OCI-M2 (cell line): ENCODE data around the gene TTLL8.

Experiments used
- DNase-seq: peaks from one replicate; lab custom pipeline; 2025; ENCODE audit not compliant: unreplicated experiment; lab: John Stamatoyannopoulos, UW

Gene TTLL8

GRCh38 chr22:50045211-50046018 is 12.7 kb downstream of the TTLL8 start:
- no peak for DNase-seq

- no peak for DNase-seq
Measured at GRCh38 chr22:50044485-50045118, 13.5 kb downstream of the TTLL8 start.

DNA sequence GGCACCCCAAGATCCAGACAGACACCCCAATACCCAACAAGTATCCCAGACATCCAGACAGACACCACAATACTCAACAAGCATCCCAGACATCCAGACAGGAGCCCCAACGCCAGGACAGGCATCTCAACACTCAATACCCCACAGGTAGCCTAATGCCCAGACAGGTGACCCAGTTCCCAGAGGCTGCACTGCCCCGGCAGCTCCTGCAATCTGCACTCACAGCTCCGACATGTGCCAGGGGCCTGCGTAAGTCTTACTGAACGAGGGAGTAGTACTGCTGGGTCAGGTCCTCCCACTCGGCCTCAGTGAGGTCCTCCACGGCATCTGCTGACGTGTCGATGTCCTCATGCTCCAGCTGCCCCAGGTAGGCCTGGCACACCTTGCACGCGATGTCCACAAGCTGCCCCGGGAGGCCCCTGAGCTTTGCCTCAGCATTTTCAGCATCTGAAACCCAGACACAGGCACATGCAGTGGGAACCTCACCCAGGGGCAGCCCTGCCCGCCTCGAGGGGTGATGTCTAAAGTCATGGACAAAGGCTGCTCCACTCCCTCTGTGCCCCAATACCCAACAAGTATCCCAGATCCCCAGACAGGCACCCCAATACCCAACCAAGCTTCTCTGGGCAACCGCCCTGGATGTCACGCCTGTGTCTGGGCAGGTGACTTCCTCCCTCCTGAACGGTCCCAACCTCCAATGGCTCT is 16.6 kb downstream of the TTLL8 start:
- no peak for DNase-seq

DNA sequence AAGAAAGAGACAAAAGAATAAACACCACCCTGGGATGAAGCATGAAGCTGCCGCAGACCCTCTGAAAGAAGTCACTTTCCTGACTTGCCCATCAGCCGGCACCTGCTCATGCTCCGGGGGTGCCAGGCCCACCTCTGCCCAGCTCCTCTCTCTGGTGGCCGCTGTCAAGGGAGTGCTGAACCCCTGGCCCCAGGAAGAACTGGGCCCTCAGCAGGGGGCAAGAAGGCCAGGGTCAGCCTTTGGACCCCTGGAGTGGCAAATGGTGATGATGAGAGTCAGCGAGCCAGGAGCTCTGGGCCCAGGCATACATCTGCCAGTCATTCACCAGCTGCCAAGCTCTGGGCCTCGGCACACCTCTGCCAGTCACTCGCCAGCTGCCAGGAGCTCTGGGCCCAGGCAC is 17.4 kb downstream of the TTLL8 start:
- no peak for DNase-seq

DNA sequence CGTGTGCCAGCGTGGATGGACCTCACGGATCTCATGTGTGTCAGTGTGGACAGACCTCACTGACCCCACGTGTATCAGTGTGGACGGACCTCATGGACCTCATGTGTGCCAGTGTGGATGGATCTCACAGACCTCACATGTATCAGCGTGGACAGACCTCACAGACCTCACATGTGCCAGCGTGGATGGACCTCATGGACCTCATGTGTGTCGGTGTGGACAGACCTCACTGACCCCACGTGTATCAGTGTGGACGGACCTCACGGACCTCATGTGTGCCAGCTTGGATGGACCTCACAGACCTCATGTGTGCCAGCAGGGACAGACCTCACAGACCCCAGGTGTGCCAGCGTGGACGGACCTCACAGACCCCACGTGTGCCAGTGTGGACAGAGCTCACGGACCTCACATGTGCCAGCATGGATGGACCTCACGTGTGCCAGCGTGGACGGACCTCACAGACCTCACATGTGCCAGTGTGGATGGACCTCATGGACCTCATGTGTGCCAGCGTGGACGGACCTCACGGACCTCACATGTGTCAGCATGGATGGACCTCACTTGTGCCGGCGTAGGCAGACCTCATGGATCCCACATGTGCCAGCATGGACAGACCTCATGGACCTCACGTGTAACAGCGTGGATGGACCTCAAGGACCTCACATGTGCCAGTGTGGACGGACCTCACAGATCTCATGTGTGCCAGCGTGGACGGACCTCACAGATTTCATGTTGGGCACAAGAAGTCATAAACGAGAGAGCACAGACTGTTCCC is 18.2 kb downstream of the TTLL8 start:
- no peak for DNase-seq

DNA sequence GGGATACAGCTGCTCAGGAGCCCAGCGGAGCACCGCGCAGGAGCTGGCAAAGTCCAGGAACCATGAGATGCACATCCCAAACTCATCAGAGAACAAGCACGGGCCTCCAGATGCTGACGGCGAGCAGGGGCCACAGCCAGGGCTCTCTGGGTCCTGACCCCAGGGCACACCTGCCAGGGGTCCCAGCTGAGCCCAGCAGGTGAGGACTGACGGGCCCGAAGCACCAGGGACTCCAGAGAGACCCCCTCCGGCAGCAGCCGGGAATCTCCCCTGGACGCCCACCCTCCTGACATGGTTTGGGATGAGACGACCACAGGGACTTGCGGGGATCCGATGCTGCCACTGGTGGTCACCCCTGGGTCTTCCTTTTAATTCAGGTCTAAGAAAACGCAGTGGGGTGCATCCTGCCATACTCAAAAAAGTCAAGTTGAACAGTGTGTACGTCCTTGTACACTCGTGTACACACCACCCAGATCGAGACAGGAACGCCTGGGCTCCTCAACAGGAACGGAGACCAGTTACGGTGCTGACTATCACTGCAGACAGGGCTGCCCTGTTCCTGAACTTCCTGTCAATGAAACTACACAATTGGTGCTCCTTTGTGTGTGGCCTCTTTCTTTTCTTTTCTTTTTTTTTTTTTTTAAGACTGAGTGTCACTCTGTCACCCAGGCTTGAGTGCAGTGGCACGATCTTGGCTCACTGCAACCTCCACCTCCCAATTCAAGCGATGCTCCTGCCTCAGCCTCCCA is 21.9 kb downstream of the TTLL8 start:
- no peak for DNase-seq

- no peak for DNase-seq
Measured at GRCh38 chr22:50035131-50035881, 22.8 kb downstream of the TTLL8 start.

GRCh38 chr22:50034126-50035081 is 23.7 kb downstream of the TTLL8 start:
- no peak for DNase-seq

GRCh38 chr22:50032941-50033601 is 25.0 kb downstream of the TTLL8 start:
- DNase-seq: no peak

GRCh38 chr22:50032109-50032871 is 25.8 kb downstream of the TTLL8 start:
- no peak for DNase-seq

DNA sequence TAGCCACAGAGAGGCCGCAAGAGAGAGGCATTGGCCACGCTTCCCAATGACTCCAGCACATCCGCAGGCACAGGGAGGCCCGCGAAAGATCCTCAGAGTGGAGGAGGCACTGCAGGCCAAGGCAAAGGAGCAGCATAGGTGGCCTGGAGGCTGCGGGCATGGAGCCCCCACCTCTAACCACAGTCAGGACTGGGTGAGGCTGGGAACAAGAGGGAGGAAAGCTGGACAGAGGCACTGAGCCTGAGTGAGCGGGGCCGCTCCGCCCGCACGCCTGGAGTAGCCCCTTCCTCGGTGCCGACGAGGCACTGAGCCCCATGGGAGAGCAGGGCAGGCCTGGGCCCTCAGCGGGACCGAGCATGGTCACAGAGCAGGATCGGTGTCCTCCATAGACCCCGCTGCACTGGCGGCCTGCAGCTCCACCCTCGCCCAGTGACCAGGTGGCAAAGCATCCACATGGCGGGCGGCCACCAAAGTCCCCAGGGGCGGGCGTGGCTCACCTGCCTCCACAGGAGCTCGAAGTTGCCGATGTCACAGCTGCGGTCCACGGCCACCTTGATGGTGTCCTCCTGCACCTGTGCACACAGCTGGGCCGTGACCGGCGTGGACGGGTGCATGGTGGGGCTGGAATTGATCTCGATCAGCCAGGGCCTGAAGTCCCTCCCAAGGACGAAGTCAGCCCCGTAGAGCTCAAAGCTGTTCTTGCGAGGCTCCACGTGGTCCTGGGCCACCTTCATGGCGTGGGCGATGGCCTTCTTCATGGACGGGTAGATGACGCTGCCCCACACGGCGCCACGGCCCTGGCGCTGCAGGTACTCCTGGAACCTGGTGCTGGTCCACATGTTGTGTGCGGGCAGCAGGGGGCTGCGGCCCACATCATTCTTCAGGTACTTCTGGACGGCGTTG is 26.7 kb downstream of the TTLL8 start:
- DNase-seq: no peak

DNA sequence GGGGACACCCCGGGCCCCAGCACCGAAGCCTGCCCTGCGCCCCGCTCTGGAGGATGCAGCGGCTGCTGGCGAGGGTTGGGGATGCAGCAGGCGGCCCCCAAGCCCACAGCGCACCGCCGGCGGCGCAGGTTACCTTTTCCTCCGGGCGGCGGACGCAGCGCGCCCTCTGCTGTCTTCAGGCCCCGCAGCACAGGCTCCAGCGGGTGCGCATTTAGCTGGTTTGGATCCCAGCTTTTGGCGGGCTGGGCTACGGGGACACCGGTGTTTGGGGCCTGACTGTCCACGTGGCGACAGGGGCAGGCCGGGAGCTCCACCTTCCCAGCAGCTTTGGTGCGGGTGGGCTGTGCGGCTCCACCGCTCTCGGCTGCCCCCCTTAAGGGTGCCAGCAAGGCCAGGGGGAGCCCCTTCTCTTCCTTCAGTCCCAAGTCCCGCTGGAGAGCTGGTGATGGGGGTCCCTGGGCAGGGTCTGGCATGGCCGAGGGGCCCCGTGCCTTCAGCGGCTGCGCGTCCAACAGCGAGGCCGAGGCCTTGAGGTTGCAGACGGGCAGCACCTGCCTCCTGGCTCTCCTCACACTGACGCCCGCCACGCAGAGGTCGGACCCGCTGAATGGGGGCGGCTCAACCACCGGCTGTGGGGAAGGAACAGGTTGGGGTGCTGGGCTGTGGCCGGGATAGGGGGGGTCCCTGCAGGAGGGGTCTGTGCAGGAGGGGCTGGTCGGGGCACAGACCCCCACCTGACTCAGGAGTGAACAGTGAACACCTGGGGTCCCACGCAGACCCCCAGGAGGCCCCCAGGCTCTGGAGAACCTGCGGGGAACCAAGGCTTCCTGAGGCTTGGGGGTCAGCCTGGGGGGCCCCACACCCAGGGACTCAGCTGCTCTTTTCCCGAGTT is 27.6 kb downstream of the TTLL8 start:
- no peak for DNase-seq

GRCh38 chr22:50027639-50028537 is 30.2 kb downstream of the TTLL8 start:
- no peak for DNase-seq

GRCh38 chr22:50025993-50026392 is 32.1 kb downstream of the TTLL8 start:
- DNase-seq: no peak
